Lower lobe of right lung (tissue), 2 donors: ENCODE measurements around the gene COL10A1. TPM values are rescaled to one million over a fixed set of nuclear protein-coding genes. Genes with fewer than 3 reads are reported as not detected.

ENCODE experiments used
- ATAC-seq, 2 donors: fragments of 200-7000 bp; cut with Tn5 transposase; one replicate each; pipeline ENCODE4 v1.9.1; 2020 to 2022; ENCODE audit warnings: mild to moderate bottlenecking in 2 of 2, moderate library complexity in 2 of 2
- DNase-seq: peaks from one replicate; pipeline ENCODE4 v3.0.0-alpha.2; 2020
- H3K27ac ChIP-seq: fragments of 200-600 bp; one replicate; pipeline ENCODE4 v1.8.0; 2022
- H3K27me3 ChIP-seq: fragments of 200-600 bp; one replicate; pipeline ENCODE4 v1.8.0; 2022; ENCODE audit warnings: low read depth
- H3K36me3 ChIP-seq: fragments of 200-600 bp; one replicate; pipeline ENCODE4 v1.8.0; 2022; ENCODE audit warnings: mild to moderate bottlenecking
- H3K4me1 ChIP-seq: fragments of 200-600 bp; one replicate; pipeline ENCODE4 v1.8.0; 2022
- H3K4me3 ChIP-seq: fragments of 200-600 bp; one replicate; pipeline ENCODE4 v1.8.0; 2022; ENCODE audit warnings: mild to moderate bottlenecking
- H3K9me3 ChIP-seq: fragments of 200-600 bp; one replicate; pipeline ENCODE4 v1.8.0; 2022
- CTCF ChIP-seq: fragments of 200-600 bp; IDR thresholded peaks from one replicate; pipeline ENCODE4 v1.8.0; 2022; ENCODE audit warnings: antibody characterized with exemption, mild to moderate bottlenecking
- intact Hi-C: fragments of 100-400 bp; cut with DNase I; formaldehyde crosslinking; loops from one replicate; pipeline ENCODE4 v1.11.0; 2022
- total RNA-seq: library from RNA; stranded (reverse); fragmentation: NEBNext Ultra II Directional; extraction: Animal tissue kit (Norgen Biotek cat#: 25700); gene quantifications from one replicate; pipeline ENCODE4 v1.2.1, GENCODE V29; 2021
- donor health status: DM: no; HTN: yes; CAD: no; lungs with severe emphysema.

The COL10A1 gene
- total RNA-seq, 1 donor from 2014 or later = 0.24 TPM

- H3K4me1 ChIP-seq = no peaks in the 10 kb centered on the region
- H3K36me3 ChIP-seq = no peaks in the 10 kb centered on the region
- TF ChIP-seq CTCF = no peak
- H3K4me3 ChIP-seq = no peak overlapping the region
- H3K27me3 ChIP-seq = no peaks in the 10 kb centered on the region
- intact Hi-C loops = no loop called here
- no peaks in the 10 kb centered on the region for H3K9me3 ChIP-seq
- DNase-seq (no peak), ATAC-seq (no peak)
- no peak overlapping the region for H3K27ac ChIP-seq
Observed at GRCh38 chr6:116168148-116168547, 42.2 kb upstream of the COL10A1 start.

- H3K27ac ChIP-seq = no peak overlapping the region
- H3K4me3 ChIP-seq = no peak overlapping the region
- H3K36me3 ChIP-seq = no peaks in the 10 kb centered on the region
- H3K27me3 ChIP-seq = no peaks in the 10 kb centered on the region
- intact Hi-C loops = no loop called here
- H3K4me1 ChIP-seq = no peaks in the 10 kb centered on the region
- ATAC-seq (no peak), DNase-seq (no peak)
- TF ChIP-seq CTCF = no peak
- H3K9me3 ChIP-seq = no peaks in the 10 kb centered on the region
Observed at GRCh38 chr6:116166369-116166768, 40.4 kb upstream of the COL10A1 start.

- no peaks in the 10 kb centered on the region for H3K27me3 ChIP-seq
Observed at GRCh38 chr6:116165596-116165995, 39.7 kb upstream of the COL10A1 start.

GRCh38 chr6:116159782-116160524, 34.0 kb upstream of the COL10A1 start:
- Histone ChIP-seq H3K27me3 (no peaks in the 10 kb centered on the region), H3K4me1 (no peaks in the 10 kb centered on the region), H3K9me3 (no peaks in the 10 kb centered on the region), H3K36me3 (no peaks in the 10 kb centered on the region), H3K27ac (no peak overlapping the region), H3K4me3 (no peak overlapping the region)
- no peak for TF ChIP-seq CTCF
- intact Hi-C loops = no loop called here
- no peak for ATAC-seq
- no peak for DNase-seq

More at GRCh38 chr6:116165596-116165995, 39.7 kb upstream of the COL10A1 start:
- intact Hi-C loops = no loop called here
- DNase-seq = no peak
- no peak for TF ChIP-seq CTCF
- H3K27ac ChIP-seq = no peak overlapping the region
- no peaks in the 10 kb centered on the region for H3K36me3 ChIP-seq
- H3K9me3 ChIP-seq = no peaks in the 10 kb centered on the region
- no peaks in the 10 kb centered on the region for H3K4me1 ChIP-seq
- no peak overlapping the region for H3K4me3 ChIP-seq
- ATAC-seq = no peak

- intact Hi-C loops = no loop called here
- ATAC-seq (no peak), DNase-seq (no peak)
Observed at GRCh38 chr6:116158641-116159040, 32.7 kb upstream of the COL10A1 start.

More at GRCh38 chr6:116158641-116159040, 32.7 kb upstream of the COL10A1 start:
- H3K4me3 ChIP-seq = no peak overlapping the region
- H3K4me1 ChIP-seq = no peaks in the 10 kb centered on the region
- TF ChIP-seq CTCF = no peak
- H3K36me3 ChIP-seq = no peaks in the 10 kb centered on the region
- H3K27ac ChIP-seq = no peak overlapping the region
- H3K9me3 ChIP-seq = no peaks in the 10 kb centered on the region
- no peaks in the 10 kb centered on the region for H3K27me3 ChIP-seq
